GM18520 (cell line): Measurements from ENCODE around the gene ISM2.
"Not testable (repeated sequence)": the region's sequence is repeated elsewhere in the genome, so short reads cannot be mapped to it uniquely, and the experiment has no call there.

Experiments
- ATAC-seq: cut with Tn5 transposase; IDR thresholded peaks from one replicate; pipeline ENCODE4 v1.9.1; 2021; ENCODE audit not compliant: unreplicated experiment

ISM2 gene

DNA sequence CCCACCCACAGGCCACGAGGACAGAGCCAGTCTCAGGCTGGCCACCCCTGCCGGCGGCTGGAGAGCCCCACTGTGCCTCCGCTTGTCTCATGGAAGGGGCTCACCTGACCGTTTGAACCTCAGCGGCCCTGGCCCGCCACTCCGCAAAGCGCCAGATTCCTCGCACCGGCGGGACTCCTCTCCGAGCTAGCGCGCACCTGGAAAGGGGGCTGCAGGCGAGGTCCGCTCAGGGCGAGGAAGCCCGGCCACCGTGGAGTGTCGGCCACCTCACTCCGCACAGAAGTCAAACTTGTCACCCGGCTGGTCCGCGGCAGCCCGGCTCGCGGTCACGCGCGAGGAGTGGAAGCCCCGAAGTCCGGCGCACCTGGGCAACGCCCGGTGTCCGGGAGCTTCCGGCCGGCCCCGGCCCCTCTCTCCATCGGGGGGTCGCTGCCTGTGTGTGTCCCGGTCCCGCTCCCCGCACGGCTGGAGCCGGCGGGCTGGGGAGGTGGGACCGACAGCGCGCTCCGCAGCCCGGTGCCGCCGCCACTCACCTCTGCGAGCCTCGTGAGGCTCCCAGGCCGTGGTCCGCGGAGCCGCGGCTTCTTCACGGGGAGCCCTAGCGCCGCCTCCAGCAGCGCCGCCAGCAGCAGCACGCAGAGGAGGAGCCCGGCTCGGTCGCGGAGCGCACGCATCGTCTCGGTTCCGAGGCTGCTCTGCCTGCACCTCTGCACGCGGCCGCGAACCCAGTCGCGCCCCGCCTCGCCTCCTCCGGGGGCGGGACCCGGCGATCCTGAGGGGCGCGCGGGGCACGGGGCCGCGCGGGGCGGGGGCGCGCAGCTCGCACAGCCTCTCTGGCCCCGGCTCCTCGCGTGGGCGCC is at the start of gene ISM2:
TSS of gene ISM2 (minus strand) at position 697 of the 860 bp plus-strand sequence. CDS start at position 674, 23 bp downstream.
- ATAC-seq: no peak

DNA sequence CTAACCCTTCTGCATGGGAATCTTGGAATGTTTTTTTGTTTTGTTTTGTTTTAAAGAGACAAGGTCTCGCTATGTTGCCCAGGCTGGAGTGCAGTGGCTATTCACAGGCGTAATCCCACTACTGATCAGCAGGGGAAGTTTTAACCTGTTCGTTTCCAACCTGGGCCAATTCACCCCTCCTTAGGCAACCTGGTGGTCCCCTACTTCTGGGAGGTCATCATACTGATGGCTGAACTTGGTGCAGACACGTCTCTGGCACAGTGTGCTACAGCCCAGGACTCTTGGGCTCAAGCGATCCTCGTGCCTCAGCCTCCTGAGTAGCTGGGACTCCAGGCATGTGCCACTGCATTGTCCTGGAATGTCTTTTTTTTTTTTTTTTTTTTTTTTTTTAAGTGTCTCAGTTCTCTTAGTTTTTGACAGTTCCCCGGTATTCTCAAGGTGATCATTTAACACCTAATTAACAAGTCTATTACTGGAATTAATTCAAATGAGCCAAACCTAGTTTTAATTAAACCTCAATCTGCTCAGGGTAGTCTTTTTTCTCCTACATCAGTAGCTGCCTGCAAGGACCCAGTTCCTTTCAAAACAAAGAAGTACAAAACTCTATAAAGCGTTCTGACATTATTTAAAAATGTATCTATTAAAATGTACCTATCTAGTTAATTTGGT is 49.0 kb upstream of the ISM2 start:
- ATAC-seq: no peak

DNA sequence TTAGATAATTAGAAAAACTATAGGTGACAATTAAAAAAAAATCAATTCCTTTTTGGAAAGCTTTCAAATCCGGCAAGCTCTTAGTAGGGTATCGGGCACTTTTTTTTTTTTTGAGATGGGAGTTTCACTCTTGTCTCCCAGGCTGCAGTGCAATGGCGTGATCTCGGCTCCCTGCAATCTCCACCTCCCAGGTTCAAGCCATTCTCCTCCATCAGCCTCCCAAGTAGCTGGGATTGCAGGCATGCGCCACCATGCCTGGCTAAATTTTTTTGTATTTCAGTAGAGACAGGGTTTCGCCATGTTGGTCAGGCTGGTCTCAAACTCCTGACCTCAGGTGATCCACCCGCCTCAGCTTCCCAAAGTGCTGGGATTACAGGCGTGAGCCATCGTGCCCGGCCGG is 46.6 kb upstream of the ISM2 start:
- not testable (repeated sequence) for ATAC-seq

DNA sequence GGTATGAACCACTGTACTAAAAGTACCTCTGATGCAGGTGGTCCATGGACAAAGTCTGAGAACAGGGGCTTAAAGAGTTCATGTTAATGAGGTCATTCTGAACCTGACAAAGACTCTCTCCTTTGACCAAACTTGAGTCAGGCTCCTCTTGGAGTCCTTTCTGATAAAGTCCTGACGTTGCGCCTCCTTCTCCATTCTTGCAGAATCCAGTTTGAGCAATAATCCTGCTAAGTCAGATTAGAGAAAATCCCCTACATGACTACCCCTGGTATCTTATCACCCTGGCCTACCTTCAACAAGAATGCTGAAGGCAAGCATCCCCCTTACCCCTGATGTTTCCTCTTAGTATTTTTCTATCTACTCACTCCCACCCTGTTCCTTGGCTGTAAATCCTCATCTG is 46.0 kb upstream of the ISM2 start:
- ATAC-seq: no peak

DNA sequence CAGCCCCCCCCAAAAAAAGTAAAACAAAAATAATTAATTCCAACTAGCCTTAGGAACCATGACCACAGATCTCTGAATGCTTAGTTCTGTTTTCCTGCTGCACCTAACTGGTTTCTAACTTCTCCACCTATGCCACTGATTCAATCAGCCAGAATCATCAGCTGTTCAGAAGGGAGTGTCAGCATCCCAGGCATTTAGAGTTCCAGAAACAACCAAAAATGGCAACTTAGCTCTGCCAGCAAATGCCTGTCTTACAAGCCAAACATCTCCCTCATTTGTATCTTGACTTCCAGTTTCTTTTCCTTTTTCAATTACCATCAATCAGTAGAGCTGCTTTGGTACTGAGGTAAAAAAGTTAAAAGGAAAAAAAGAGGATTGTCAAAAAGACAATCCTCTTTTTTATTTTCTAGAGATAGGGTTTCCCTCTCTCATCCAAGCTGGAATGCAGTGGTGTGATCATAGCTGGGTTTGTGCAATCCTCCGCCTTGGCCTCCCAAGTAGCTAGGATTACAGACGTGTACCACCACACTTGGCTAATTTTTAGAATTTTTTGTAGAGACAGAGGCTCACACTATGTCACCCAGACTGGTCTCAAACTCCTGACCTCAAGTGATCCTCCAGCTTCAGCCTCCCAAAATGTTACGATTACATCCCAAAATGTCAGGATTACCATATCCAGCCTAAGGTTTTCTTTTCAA is 45.2 kb upstream of the ISM2 start:
- ATAC-seq: no peak

DNA sequence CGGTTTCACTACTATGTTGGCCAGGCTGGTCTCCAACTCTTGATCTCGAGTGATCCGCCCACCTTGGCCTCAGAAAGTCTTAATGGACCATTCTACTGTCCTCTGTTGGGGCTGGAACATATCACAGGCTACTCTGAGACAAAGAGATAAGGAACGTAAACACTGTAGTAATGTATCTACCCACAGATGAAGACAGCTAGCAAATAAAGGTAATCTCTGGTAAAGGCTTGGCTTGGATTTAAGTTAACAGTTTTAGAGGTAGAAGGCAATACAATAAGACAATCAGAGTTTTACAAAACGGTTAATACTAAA is 44.6 kb upstream of the ISM2 start:
- no peak for ATAC-seq

DNA sequence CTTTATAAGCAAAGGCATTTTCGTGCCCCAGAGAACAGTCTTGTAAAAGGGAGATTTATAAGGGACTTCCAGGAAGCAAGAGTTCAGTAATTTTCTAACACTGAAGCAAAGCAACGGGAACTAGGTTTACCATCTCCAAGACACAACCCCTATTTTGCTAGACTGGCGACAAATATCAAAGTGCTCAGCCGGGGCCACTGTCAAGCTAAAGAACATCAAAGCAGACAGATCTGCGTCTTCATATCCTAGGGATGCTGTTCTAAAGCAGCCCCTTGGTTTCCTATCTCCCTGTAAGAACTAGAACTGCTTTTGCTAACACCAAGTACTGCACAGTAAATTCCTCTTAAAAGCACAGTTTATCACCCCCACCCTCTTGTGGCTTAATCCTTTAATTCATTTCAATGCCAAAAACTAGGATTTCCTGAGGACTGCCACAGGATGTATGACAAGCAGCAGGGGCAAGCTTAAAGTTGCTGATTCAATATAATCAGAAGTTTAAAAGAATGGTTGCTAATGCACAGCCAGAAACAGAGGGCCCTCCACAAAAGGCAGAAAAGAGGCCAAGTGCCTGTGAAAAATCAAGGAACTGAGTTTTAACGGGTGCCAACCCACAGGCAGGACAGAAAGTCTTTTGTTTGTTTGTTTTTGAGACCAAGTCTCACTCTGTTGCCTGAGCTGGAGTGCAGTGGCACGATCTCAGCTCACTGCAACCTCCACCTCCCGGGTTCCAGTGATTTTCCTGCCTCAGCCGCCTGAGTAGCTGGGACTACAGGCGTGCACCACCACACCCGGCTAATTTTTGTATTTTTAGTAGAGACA is 44.0 kb upstream of the ISM2 start:
- ATAC-seq: no peak

DNA sequence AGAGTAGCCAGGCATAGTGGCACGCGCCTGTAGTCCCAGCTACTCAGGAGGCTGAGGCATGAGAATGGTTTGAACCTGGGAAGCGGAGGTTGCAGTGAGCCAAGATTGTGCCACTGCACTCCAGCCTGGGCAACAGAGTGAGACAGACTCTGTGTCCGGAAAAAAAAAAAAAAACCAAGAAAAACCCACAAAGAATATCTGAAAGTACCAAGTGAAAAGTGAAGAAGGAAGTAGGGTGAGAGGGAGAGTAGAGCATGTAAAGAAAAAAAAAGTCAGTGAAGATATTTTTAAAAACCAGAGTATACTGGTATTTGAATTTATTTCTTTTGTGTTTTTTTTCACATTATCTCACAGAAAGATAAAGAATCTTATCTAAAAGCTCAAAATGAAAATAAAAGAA is 43.3 kb upstream of the ISM2 start:
- no peak for ATAC-seq

DNA sequence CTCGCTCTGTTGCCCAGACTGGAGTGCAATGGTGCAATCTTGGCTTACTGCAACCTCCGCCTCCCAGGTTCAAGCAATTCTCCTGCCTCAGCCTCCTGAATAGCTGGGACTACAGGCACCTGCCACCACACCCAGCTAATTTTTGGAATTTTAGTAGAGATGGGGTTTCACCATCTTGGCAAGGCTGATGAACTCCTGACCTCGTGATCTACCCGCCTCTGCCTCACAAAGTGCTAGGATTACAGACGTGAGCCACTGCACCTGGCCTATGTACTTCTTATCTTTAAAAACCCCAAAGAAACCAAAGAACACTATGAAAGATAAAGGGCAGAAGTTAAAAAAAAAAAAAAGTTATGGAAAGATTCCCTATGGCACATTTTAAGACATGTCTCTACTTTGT is 38.3 kb upstream of the ISM2 start:
- not testable (repeated sequence) for ATAC-seq

DNA sequence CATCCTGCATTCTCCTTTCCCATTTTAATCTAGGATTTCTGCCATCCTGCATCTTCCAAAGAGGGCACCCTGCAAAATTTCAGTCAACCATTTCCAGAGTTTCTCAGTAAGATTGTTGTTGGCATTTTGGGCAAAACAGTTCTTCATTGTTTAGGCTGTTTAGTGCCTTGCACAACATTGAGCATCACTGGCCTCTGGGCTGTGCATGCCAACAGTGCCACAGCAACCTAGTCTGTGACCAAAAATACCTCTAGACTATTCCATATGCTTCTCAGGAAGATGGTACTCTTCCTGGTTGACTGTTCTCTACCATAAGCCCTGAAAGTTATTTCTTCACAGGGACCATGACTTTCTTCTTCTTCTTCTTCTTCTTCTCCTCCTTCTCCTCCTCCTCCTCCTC is 32.5 kb upstream of the ISM2 start:
- ATAC-seq: no peak

DNA sequence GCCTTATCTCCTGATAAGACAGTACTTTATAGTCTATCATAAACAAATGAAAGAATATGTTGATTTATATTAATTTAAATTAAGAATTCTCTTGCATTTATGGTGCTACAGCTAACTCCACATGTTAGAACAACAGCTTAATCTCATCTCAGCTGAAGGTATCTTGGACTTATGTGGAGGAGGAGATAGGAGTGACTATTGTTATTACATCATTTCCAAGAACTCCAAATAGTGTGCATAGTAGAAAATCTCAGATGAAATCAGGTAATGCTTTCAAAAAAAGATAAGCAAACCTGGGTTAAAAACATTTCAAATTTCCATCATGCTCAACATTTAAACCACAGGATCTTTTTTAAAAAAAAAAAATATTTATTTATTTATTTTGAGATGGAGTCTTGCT is 31.3 kb upstream of the ISM2 start:
- ATAC-seq: no peak

DNA sequence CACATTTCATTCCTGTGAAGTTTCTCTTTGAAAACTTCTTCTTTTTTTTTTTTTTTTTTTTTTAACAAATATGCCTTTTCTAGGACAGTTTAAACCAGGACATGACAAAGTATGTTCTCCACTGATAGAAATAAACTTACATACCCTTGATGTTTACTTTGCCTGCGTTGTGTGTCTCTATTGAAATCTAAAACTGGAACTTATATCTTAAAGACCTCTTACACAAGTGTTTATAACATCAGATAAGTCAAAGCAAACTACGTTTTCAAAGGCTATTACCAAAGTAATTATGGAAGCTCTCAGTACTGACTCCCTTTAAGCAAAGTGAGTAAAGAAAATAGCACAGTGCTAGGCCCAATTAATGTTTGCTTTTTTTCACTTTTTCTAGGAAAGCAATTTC is 30.6 kb upstream of the ISM2 start:
- ATAC-seq: no peak

DNA sequence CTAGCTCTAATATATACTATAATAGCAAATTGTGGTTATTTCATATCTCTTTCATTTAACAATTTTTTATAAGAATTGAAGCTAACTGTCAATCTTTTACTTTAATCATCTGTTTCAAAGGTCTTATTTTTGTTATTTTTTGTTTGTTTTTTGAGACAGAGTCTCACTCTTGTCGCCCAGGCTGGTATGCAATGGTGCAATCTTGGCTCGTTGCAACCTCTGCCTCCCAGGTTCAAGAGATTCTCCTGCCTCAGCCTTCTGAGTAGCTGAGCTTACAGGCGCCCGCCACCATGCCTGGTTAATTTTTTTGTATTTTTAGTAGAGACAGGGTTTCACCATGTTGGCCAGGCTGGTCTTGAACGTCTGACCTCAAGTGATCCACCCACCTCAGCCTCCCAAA is 30.1 kb upstream of the ISM2 start:
- not testable (repeated sequence) for ATAC-seq

DNA sequence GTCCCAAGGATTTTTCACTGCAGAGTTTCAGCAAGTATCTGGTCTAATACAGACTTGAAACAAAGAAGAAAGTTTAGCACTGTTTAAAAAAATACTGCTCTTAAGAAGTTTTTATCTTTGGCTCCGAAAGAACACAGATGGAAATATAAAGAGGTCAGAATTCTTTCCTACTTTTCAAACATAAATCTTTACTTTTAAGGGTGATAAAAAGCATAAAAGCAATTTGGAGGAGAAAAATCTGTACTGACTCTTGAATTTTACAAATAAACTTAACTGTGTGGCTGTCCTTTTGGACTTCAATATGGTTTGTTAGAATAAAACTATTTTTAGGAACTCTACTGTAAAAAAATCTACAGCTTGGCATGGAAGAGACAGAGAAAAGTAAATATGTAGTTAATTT is 27.6 kb upstream of the ISM2 start:
- ATAC-seq: no peak

DNA sequence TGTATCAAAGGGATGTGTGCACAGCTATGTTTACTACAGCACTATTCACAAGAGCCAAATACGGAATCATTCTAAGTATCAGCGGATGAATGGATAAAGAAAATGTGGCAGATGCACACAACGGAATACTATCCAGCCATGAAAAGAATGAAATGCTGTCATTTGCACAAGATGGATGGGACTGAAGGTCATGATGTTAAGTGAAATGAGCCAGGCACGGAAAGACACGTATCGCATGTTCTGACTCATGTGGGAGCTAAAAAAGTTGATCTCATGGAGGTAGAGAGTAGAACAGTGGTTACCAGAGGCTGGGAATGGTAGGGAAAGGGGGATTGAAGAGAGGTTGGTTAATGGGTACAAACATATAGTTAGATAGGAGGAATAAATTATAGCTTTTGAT is 25.9 kb upstream of the ISM2 start:
- no peak for ATAC-seq

DNA sequence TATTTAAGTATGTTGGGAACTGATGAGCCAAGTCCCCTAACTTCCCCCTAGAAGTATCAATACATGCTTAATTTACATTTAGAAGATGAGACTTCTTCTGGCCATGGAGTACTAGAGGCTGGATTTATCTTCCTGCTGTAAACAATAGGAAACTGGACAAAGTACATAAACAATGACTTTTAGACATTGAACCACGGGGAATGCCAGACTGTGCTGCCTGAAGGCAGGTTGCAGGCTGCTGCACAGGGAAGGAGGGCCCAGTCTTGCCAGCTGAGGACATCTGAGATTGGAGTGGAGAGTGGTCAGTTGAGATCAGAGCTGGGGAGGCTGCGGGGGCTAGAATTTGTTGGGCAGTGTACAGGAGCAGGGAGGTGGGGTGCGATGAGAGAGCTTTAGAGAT is 24.5 kb upstream of the ISM2 start:
- no peak for ATAC-seq

DNA sequence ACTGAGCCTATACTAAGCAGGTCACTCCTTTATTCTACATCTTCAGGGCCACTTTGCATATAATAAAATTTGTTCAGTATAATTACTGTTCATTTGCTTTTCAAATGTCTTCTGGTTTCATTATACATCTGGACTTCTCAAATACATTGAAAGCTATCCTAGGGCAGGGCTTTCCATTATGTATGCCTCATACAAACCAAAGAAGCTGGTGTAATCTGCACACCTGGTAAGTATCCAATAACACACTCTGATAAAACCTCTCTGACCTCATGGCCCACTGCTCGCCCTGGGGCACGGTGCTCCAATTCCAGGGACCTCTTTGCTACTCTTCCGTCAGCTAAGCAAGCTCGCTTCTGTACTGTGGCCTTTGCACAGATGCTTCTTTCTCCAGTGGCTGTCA is 21.9 kb upstream of the ISM2 start:
- no peak for ATAC-seq

DNA sequence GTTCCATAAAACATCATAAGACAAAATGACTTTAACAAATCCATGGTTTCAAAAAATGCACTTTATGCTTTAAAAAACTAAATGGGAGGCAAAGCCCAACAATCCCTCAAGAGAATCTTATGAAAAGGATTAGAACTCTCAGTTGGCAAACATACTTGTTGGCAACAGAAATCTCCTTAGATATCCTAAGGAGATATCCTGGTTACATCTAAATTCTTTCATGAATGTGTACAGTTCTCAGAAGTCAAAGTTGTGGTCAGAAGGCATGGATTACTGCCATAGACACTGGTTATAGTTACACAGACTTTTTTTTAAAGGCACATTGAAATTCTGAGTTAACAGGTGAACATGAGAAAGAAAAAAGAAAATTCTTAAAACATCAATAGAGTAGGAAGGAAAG is 17.5 kb upstream of the ISM2 start:
- no peak for ATAC-seq

DNA sequence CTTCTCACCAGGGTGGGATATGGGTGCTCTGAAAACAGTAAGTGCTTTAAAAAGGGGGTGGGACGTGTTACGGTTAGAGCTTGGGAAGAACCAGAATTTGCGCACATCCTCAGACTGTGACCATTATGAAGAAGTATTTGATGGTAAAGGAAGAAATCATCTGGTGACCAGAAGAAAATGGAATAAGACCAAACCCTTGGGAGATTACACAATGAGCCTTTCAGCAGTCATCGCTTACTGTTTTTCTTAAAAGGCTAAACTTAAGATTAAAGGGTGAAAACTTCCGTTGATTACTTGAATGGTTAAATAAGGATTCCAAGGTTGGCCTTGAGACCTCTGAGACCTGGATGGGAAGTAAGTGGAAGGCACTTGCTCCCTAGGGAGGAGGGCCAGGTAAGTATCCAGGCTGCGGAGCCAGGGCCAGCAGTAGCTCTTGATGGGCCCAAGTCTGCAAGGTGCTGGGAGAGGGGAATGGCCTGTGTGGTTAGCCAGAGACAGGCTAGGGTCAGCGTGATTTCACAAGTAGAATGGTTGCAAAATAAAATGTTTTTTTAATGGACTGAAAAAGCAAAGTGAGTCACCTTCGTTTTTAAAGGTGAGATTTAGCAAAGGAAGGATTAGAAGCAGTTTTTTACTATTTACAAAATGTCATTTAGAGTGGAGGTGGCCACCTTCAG is 13.0 kb upstream of the ISM2 start:
- no peak for ATAC-seq

DNA sequence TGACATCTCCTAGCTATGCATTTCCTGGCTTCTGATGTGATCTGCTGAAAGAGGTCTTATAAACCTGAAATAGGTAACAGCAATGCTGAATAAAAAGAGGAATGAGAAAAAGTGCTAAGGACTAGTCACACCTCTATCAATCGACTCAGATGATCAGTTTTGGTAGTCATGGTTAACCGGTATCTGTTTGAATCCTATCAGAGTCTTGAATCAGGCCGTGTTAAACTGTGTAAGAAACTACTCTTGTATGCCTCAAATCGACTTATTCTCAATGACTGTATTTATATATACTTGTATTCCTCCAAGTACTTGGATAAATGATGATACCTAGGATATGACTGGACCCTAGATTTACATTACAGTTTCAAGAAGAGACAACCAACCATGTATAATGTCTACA is 10.8 kb upstream of the ISM2 start:
- ATAC-seq: no peak

DNA sequence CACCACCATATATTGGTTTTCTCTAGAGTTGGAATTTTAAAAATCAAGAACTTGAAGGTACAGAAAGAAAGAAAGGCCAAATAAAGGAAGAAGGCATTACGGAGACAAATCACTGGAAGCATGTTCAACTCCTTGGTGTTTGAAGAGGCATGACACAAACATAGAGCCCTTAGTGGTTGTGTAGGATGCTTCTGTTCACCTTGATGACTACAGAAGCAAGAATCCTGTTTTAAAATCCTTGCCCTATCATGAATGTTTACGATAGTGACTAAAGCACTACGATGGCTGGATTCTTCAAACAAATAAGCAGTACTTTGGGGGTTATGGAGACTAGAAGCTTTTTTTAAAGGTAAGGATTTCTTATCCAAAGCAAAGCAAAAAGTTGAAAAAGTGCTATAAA is 10.3 kb upstream of the ISM2 start:
- no peak for ATAC-seq
